Measurements from ENCODE around the gene TENM4.

GRCh38 chr11:79471071-79471844 lies 30.4 kb upstream of the TENM4 start:
- TF ChIP-seq GABPB1 (CRISPR knock-in tag; IDR thresholded peaks at IDR 0.05) (no peak), CTCF (IDR thresholded peaks at IDR 0.05) (no peak), USF2 (CRISPR knock-in tag; IDR thresholded peaks at IDR 0.05) (no peak), ZNF138 (CRISPR knock-in tag; conservative IDR thresholded peaks at IDR 0.05) (no peak)

Data from WTC11 (cell line).